ENCODE measurements around the gene ARHGAP28.

GRCh38 chr18:6810191-6810590, 80.7 kb downstream of the ARHGAP28 start:
- TF ChIP-seq, protein P1, sequence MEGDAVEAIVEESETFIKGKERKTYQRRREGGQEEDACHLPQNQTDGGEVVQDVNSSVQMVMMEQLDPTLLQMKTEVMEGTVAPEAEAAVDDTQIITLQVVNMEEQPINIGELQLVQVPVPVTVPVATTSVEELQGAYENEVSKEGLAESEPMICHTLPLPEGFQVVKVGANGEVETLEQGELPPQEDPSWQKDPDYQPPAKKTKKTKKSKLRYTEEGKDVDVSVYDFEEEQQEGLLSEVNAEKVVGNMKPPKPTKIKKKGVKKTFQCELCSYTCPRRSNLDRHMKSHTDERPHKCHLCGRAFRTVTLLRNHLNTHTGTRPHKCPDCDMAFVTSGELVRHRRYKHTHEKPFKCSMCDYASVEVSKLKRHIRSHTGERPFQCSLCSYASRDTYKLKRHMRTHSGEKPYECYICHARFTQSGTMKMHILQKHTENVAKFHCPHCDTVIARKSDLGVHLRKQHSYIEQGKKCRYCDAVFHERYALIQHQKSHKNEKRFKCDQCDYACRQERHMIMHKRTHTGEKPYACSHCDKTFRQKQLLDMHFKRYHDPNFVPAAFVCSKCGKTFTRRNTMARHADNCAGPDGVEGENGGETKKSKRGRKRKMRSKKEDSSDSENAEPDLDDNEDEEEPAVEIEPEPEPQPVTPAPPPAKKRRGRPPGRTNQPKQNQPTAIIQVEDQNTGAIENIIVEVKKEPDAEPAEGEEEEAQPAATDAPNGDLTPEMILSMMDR (IDR thresholded peaks at IDR 0.05), result no peak
- TF ChIP-seq POLR2AphosphoS5 (IDR thresholded peaks at IDR 0.05; ENCODE audit: low read depth, low read length), result no peak
